Measurements from ENCODE around the gene HNRNPDL. TPM values are rescaled to one million over a fixed set of nuclear protein-coding genes. Genes with fewer than 3 reads are reported as not detected.

HNRNPDL gene
- total RNA-seq, 1 donor = 425 TPM

- Histone ChIP-seq H3K4me3 (ENCODE audit: low read length) (no peak overlapping the region), H3K27me3 (ENCODE audit: insufficient read depth, low read length) (no peaks in the 10 kb centered on the region), H3K9me3 (ENCODE audit: low read depth, low read length) (no peaks in the 10 kb centered on the region), H3K4me1 (ENCODE audit: insufficient read depth, low read length) (no peaks in the 10 kb centered on the region)
Observed at GRCh38 chr4:82447886-82448285, 17.6 kb upstream of the HNRNPDL start.

- Histone ChIP-seq H3K27me3 (ENCODE audit: insufficient read depth, low read length) (no peaks in the 10 kb centered on the region), H3K4me1 (ENCODE audit: insufficient read depth, low read length) (peaks cover 10% of the 10 kb centered on the region), H3K4me3 (ENCODE audit: low read length) (no peak overlapping the region), H3K9me3 (ENCODE audit: low read depth, low read length) (no peaks in the 10 kb centered on the region)
Observed at GRCh38 chr4:82439088-82439487, 8.8 kb upstream of the HNRNPDL start.

DNA sequence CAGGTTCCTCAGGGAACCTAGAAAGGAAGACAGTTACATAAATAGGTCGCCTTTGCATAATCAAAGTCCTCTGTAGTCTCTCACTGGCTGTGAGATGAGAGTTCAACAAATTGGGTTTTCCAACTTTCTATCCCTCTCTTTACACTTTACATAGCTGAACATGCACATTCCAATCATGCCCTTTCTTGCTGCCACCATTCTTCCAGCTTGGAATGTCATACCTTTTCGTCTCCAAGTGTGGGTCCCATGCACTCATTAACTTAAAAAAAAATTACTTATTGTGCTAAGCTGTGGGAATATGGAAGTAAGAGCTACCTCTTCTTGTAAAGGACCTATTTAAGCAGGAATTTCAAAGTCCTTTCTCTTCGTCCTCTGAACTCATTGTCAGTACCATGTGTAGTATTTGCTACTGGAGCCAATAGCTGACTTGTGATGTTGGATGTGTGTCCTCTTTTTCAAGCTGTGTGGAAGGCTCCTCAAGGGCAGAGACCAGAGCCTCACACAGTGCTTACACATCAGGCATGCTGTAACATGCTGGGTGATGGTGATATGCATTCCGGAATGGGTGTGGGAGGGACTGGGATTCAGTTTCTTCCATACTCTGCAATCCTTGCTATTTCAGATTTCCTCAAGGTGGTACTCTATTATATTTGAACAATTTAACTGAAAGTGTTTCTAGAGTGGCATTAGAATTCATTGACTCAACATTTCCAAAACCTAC is 7.2 kb upstream of the HNRNPDL start:
- H3K4me1 ChIP-seq (ENCODE audit: insufficient read depth, low read length) = peaks cover 17% of the 10 kb centered on the region
- no peaks in the 10 kb centered on the region for H3K27me3 ChIP-seq (ENCODE audit: insufficient read depth, low read length)
- H3K9me3 ChIP-seq (ENCODE audit: low read depth, low read length) = no peaks in the 10 kb centered on the region
- no peak overlapping the region for H3K4me3 ChIP-seq (ENCODE audit: low read length)

DNA sequence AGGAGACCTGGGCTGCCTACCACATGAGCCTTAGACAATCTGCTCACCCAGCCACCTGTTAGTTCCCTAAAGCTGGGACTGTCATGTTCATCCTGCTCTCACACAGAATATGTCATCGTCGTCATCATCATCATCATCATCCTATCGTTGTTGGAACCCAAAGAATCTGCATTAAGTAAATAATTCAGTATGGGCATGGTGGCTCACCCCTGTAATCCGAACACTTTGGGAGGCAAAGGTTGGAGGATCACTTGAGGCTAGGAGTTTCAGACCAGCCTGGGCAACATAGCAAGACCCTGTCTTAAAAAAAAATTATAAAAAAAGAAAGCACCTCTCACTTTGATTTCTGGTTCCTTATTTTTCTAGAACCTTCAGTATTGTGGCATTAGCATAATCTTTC is 6.5 kb upstream of the HNRNPDL start:
- Histone ChIP-seq H3K9me3 (ENCODE audit: low read depth, low read length) (no peaks in the 10 kb centered on the region), H3K27me3 (ENCODE audit: insufficient read depth, low read length) (no peaks in the 10 kb centered on the region), H3K4me3 (ENCODE audit: low read length) (no peak overlapping the region), H3K4me1 (ENCODE audit: insufficient read depth, low read length) (peaks cover 24% of the 10 kb centered on the region)

- no peak overlapping the region for H3K4me3 ChIP-seq (ENCODE audit: low read length)
- H3K4me1 ChIP-seq (ENCODE audit: insufficient read depth, low read length) = peaks cover 30% of the 10 kb centered on the region
- no peaks in the 10 kb centered on the region for H3K27me3 ChIP-seq (ENCODE audit: insufficient read depth, low read length)
Observed at GRCh38 chr4:82436130-82436529, 5.9 kb upstream of the HNRNPDL start.

DNA sequence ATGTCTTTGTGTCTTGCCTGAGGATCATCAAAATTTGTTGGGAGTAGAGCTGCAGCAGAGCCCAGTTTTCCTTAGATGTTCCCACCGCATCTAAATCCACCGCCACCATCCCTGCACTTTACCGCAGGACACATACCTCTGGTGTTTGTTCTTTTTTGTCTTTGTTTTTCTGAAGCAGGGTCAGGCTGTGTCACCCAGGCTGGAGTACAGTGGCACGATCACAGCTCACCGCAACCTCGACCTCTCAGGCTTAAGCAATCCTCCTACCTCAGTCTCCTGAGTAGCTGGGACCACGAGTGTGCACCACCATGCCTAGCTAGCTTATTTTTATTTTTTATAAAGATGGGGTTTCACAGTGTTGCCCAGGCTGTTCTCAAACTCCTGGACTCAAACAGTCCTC is 4.7 kb upstream of the HNRNPDL start:
- Histone ChIP-seq H3K4me3 (ENCODE audit: low read length) (no peak overlapping the region), H3K27me3 (ENCODE audit: insufficient read depth, low read length) (no peaks in the 10 kb centered on the region), H3K4me1 (ENCODE audit: insufficient read depth, low read length) (peaks cover 29% of the 10 kb centered on the region), H3K9me3 (ENCODE audit: low read depth, low read length) (no peaks in the 10 kb centered on the region)

More at GRCh38 chr4:82436130-82436529, 5.9 kb upstream of the HNRNPDL start:
- no peaks in the 10 kb centered on the region for H3K9me3 ChIP-seq (ENCODE audit: low read depth, low read length)

- Histone ChIP-seq H3K9me3 (ENCODE audit: low read depth, low read length) (no peaks in the 10 kb centered on the region), H3K4me3 (ENCODE audit: low read length) (no peak overlapping the region), H3K4me1 (ENCODE audit: insufficient read depth, low read length) (peaks cover 29% of the 10 kb centered on the region), H3K27me3 (ENCODE audit: insufficient read depth, low read length) (no peaks in the 10 kb centered on the region)
Observed at GRCh38 chr4:82433791-82434190, 3.5 kb upstream of the HNRNPDL start.

DNA sequence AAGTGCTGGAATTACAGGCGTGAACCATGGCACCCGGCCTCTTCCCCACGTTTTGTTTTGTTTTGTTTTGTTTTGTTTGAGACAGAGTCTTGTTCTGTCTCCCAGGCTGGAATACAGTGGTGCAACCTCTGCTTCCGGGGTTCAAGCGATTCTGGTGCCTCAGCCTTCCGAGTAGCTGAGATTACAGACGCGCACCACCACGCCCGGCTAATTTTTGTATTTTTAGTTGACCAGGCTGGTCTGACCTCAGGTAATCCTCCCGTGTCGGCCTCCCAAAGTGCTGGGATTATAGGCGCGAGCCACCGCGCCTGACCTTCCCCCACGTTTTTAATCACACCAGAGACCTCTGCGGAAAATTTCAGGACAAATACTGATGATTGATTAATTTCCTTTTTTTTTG is 2.3 kb upstream of the HNRNPDL start:
- no peaks in the 10 kb centered on the region for H3K9me3 ChIP-seq (ENCODE audit: low read depth, low read length)
- H3K4me1 ChIP-seq (ENCODE audit: insufficient read depth, low read length) = peaks cover 40% of the 10 kb centered on the region
- no peak overlapping the region for H3K4me3 ChIP-seq (ENCODE audit: low read length)
- H3K27me3 ChIP-seq (ENCODE audit: insufficient read depth, low read length) = no peaks in the 10 kb centered on the region

GRCh38 chr4:82431831-82432230 is 1.6 kb upstream of the HNRNPDL start:
- H3K27me3 ChIP-seq (ENCODE audit: insufficient read depth, low read length) = no peaks in the 10 kb centered on the region
- H3K4me3 ChIP-seq (ENCODE audit: low read length) = no peak overlapping the region
- H3K4me1 ChIP-seq (ENCODE audit: insufficient read depth, low read length) = peaks cover 42% of the 10 kb centered on the region
- H3K9me3 ChIP-seq (ENCODE audit: low read depth, low read length) = no peaks in the 10 kb centered on the region

DNA sequence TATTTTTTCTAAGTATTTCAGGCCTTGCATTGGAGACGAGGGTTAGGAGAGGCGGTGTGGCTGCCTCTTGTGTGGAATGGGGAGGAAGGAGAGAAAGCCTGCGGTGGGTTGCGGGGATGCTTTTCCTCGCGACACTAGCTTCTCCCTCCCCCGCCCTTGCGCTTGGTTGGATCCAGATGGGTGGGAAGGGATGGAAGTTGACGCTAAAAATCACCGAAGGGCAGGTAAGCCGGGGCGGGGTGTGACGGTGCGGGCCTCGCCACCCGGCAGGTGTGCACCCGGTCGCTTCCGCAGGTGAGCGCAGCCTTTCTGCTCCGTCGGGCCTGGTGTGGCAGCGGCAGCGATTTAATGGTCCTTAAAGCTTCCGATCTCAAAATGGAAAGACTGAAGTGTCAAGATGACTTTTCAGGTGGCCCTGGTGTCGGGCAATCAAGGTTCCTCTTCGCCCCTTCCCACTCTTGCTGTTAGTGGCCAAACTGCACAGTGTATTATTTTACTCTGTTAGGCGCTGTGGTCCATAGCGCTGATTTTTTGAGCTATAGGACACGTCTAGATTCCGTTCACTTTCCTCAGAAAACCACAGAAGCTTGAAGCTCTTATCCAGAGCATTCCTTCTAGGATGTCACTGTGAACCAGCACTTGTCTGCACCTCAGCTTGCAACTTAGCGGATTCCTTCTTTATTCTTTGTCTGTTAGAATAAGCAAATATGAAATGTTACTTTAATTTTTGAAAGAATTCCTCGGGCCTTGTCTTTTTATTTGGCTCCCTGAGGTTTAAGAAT is 893 bp upstream of the HNRNPDL start:
- Histone ChIP-seq H3K4me3 (ENCODE audit: low read length) (peak overlapping the region; percentile 72), H3K27me3 (ENCODE audit: insufficient read depth, low read length) (no peaks in the 10 kb centered on the region), H3K4me1 (ENCODE audit: insufficient read depth, low read length) (peaks cover 44% of the 10 kb centered on the region), H3K9me3 (ENCODE audit: low read depth, low read length) (no peaks in the 10 kb centered on the region)

GRCh38 chr4:82429728-82430192 is 502 bp downstream of the HNRNPDL start:
- H3K9me3 ChIP-seq (ENCODE audit: low read depth, low read length) = no peaks in the 10 kb centered on the region
- H3K4me1 ChIP-seq (ENCODE audit: insufficient read depth, low read length) = peaks cover 44% of the 10 kb centered on the region
- peak overlapping the region; percentile 72 for H3K4me3 ChIP-seq (ENCODE audit: low read length)
- H3K27me3 ChIP-seq (ENCODE audit: insufficient read depth, low read length) = no peaks in the 10 kb centered on the region

DNA sequence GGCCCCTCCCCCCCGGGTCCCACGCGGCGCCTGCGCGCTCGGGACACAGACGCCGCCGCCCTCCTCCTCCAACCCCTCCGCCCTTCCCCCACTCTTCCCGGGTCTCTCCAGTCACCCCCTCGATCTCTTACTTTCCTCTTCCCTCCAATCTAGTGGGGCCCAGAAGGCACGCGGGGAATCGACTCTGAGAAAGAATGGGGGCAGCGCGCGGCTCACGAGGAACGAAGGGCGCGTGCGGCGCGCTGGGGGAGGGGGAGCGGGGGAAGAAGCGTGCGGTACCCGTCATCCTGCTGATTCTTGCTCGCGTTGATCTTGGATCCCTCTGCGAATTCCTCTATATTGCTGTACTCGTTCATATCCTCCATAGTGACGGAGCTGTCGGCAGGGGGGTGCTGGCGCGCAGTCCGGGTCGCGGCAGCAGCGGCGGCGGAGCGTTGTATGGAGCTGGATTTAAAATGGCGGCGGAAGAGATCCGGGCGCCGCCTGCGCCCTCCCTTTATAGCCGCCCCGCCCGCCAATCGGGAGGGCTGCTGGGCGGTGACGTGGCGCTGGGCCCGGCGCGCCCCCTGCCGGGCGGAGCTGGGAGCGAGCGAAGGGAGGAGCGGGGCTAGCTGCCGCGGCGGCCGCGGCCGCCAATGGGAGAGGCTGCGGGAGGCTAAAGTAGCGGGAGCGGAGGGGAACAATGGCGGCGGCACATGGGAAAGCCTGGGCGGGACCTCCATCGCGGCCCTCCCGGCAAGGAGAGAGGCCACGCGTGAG is 1.1 kb downstream of the HNRNPDL start:
- Histone ChIP-seq H3K9me3 (ENCODE audit: low read depth, low read length) (no peaks in the 10 kb centered on the region), H3K27me3 (ENCODE audit: insufficient read depth, low read length) (no peaks in the 10 kb centered on the region), H3K4me3 (ENCODE audit: low read length) (peak overlapping the region; percentile 72), H3K4me1 (ENCODE audit: insufficient read depth, low read length) (peaks cover 44% of the 10 kb centered on the region)

- peak overlapping the region; percentile 72 for H3K4me3 ChIP-seq (ENCODE audit: low read length)
- peaks cover 44% of the 10 kb centered on the region for H3K4me1 ChIP-seq (ENCODE audit: insufficient read depth, low read length)
Observed at GRCh38 chr4:82428526-82428968, 1.7 kb downstream of the HNRNPDL start.

DNA sequence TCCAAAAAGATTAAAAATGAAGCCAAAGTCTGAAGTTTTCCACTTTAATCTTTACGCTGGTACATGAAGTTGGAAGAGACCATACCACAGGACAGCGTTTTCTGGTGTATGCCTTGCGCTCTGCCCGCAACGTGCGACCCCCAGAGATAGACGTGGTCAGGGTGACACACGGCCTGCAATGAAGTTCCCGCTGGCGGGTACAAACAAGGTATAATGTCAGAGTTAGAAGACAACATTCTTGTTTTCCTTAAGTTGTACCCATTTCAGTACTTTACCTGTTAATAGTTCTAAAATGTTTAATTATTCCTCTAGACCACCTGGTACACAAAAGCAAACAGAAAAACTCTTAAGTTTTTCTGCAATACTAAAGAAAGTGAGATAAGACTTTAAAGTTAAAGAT is 4.8 kb downstream of the HNRNPDL start:
- Histone ChIP-seq H3K4me1 (ENCODE audit: insufficient read depth, low read length) (peaks cover 21% of the 10 kb centered on the region), H3K9me3 (ENCODE audit: low read depth, low read length) (no peaks in the 10 kb centered on the region), H3K4me3 (ENCODE audit: low read length) (no peak overlapping the region), H3K27me3 (ENCODE audit: insufficient read depth, low read length) (no peaks in the 10 kb centered on the region)

More at GRCh38 chr4:82428526-82428968, 1.7 kb downstream of the HNRNPDL start:
- Histone ChIP-seq H3K27me3 (ENCODE audit: insufficient read depth, low read length) (no peaks in the 10 kb centered on the region), H3K9me3 (ENCODE audit: low read depth, low read length) (no peaks in the 10 kb centered on the region)

Data from mononuclear cell (primary cell).